ENCODE results near the gene PPOX. TPM values are rescaled to one million over a fixed set of nuclear protein-coding genes. Genes with fewer than 3 reads are reported as not detected.

PPOX gene
- total RNA-seq, 1 donor from 2014 or later = 18.3 TPM

DNA sequence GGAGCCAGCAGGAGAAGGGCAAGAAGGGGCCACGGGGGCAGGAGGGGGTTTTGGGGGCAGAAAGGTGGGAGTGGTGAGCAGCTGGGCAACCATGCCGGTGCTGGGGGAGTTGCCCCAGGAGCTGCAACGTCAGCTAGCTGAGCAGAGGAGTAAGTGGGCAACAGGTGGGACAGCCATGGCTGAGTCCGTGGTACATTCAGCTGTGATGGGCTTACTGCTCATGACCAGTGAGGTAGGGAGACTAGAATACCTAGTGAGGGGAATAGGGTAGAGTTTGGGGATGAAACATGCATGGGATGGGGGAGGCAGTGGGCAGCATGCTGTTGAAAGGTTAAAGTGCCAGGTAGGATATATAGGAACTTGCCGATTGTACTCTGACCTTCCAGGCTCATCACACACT is 4.6 kb upstream of the PPOX start:
- H3K27ac ChIP-seq = no peak overlapping the region
- H2AFZ ChIP-seq (replicated peaks) = no peak overlapping the region
- Mint-ChIP-seq H3K4me3 (peak overlapping the region; percentile 50), H3K36me3 (peaks cover 23% of the 10 kb centered on the region), H3K4me1 (peaks cover 40% of the 10 kb centered on the region), H3K27me3 (ENCODE audit: insufficient read depth, low read depth) (peaks cover 9% of the 10 kb centered on the region), H3K9me3 (no peaks in the 10 kb centered on the region), H3K27ac (no peak overlapping the region)
- H3K36me3 ChIP-seq = no peaks in the 10 kb centered on the region
- H3K79me2 ChIP-seq (ENCODE audit: low read depth) = peaks cover 11% of the 10 kb centered on the region
- peaks cover 6% of the 10 kb centered on the region for H3K4me1 ChIP-seq
- no peaks in the 10 kb centered on the region for H3K9me3 ChIP-seq (ENCODE audit: low read depth)
- H3K27me3 ChIP-seq = no peaks in the 10 kb centered on the region
- no peak overlapping the region for H3K4me2 ChIP-seq
- no peak overlapping the region for H3K9ac ChIP-seq
- peaks cover 36% of the 10 kb centered on the region for H3F3A ChIP-seq (ENCODE audit: low read depth)
- TF ChIP-seq, protein P1, sequence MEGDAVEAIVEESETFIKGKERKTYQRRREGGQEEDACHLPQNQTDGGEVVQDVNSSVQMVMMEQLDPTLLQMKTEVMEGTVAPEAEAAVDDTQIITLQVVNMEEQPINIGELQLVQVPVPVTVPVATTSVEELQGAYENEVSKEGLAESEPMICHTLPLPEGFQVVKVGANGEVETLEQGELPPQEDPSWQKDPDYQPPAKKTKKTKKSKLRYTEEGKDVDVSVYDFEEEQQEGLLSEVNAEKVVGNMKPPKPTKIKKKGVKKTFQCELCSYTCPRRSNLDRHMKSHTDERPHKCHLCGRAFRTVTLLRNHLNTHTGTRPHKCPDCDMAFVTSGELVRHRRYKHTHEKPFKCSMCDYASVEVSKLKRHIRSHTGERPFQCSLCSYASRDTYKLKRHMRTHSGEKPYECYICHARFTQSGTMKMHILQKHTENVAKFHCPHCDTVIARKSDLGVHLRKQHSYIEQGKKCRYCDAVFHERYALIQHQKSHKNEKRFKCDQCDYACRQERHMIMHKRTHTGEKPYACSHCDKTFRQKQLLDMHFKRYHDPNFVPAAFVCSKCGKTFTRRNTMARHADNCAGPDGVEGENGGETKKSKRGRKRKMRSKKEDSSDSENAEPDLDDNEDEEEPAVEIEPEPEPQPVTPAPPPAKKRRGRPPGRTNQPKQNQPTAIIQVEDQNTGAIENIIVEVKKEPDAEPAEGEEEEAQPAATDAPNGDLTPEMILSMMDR (IDR thresholded peaks at IDR 0.05) = no peak
- no peak for TF ChIP-seq EZH2 (IDR thresholded peaks at IDR 0.05)
- no peak for TF ChIP-seq EZH2phosphoT487 (IDR thresholded peaks at IDR 0.05)
- DNase-seq (ENCODE audit: low spot score) = no peak
- no peak overlapping the region for H3K4me3 ChIP-seq
- H4K20me1 ChIP-seq (ENCODE audit: low read depth) = no peaks in the 10 kb centered on the region

DNA sequence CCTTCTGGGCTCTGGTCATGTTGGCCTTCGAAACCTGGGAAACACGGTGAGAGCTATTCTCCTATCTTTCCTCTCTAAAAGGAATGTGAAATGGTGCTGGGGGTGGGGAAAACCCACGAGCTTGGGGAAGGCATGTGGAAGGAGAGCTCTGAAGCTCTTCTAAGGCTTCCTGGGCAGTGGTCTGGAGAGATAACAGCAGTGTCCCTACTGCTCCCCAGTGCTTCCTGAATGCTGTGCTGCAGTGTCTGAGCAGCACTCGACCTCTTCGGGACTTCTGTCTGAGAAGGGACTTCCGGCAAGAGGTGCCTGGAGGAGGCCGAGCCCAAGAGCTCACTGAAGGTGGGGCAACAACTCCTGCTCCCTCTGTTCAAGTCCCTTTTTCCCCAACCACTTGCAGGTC is 4.2 kb upstream of the PPOX start:
- H3K36me3 ChIP-seq = no peaks in the 10 kb centered on the region
- H3K27me3 ChIP-seq = no peaks in the 10 kb centered on the region
- peak overlapping the region; percentile 50 for H3K4me3 Mint-ChIP-seq
- no peak overlapping the region for H3K4me3 ChIP-seq
- peaks cover 40% of the 10 kb centered on the region for H3F3A ChIP-seq (ENCODE audit: low read depth)
- H3K4me1 Mint-ChIP-seq = peaks cover 43% of the 10 kb centered on the region
- no peak overlapping the region for H3K27ac Mint-ChIP-seq
- H3K9me3 Mint-ChIP-seq = no peaks in the 10 kb centered on the region
- H3K27me3 Mint-ChIP-seq (ENCODE audit: insufficient read depth, low read depth) = peaks cover 9% of the 10 kb centered on the region
- TF ChIP-seq, protein P1 (IDR thresholded peaks at IDR 0.05) = no peak
- TF ChIP-seq EZH2 (IDR thresholded peaks at IDR 0.05) (no peak), EZH2phosphoT487 (IDR thresholded peaks at IDR 0.05) (no peak)
- no peak overlapping the region for H3K9ac ChIP-seq
- H2AFZ ChIP-seq (replicated peaks) = no peak overlapping the region
- no peaks in the 10 kb centered on the region for H3K9me3 ChIP-seq (ENCODE audit: low read depth)
- peaks cover 23% of the 10 kb centered on the region for H3K36me3 Mint-ChIP-seq
- H4K20me1 ChIP-seq (ENCODE audit: low read depth) = no peaks in the 10 kb centered on the region
- peaks cover 6% of the 10 kb centered on the region for H3K4me1 ChIP-seq
- peaks cover 11% of the 10 kb centered on the region for H3K79me2 ChIP-seq (ENCODE audit: low read depth)
- DNase-seq (ENCODE audit: low spot score) = no peak
- no peak overlapping the region for H3K27ac ChIP-seq
- no peak overlapping the region for H3K4me2 ChIP-seq

DNA sequence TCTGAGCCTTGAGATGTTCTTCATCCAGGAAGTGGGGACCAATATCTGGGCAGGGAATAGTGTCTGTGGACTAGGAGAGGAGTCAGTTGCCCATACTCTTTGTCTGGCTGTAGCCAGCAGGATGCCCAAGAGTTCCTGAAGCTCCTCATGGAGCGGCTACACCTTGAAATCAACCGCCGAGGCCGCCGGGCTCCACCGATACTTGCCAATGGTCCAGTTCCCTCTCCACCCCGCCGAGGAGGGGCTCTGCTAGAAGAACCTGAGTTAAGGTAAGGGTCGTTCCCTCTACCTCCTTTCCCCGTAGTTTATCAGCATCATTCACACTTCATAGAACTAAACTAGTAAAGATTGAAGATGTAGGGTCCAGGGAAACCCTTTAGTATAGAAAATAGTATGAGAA is 3.4 kb upstream of the PPOX start:
- no peaks in the 10 kb centered on the region for H3K27me3 ChIP-seq
- peaks cover 9% of the 10 kb centered on the region for H3K27me3 Mint-ChIP-seq (ENCODE audit: insufficient read depth, low read depth)
- peaks cover 48% of the 10 kb centered on the region for H3K4me1 Mint-ChIP-seq

More for the DNA sequence above, 3.4 kb upstream of the PPOX start:
- Histone ChIP-seq H3K27ac (no peak overlapping the region), H3K4me3 (no peak overlapping the region), H3K9ac (peak overlapping the region; percentile 3), H3K36me3 (no peaks in the 10 kb centered on the region), H3K4me2 (no peak overlapping the region), H3K9me3 (ENCODE audit: low read depth) (no peaks in the 10 kb centered on the region), H3K4me1 (peaks cover 6% of the 10 kb centered on the region), H2AFZ (replicated peaks) (no peak overlapping the region), H3K79me2 (ENCODE audit: low read depth) (peaks cover 11% of the 10 kb centered on the region), H4K20me1 (ENCODE audit: low read depth) (no peaks in the 10 kb centered on the region), H3F3A (ENCODE audit: low read depth) (peaks cover 43% of the 10 kb centered on the region)
- peaks cover 20% of the 10 kb centered on the region for H3K36me3 Mint-ChIP-seq
- peak overlapping the region; percentile 3 for H3K27ac Mint-ChIP-seq
- no peak for DNase-seq (ENCODE audit: low spot score)
- no peak overlapping the region for H3K4me3 Mint-ChIP-seq
- no peaks in the 10 kb centered on the region for H3K9me3 Mint-ChIP-seq
- TF ChIP-seq, protein P1 (IDR thresholded peaks at IDR 0.05) = no peak
- TF ChIP-seq EZH2 (IDR thresholded peaks at IDR 0.05) = no peak

Data from neural progenitor cell (in vitro differentiated cells).